ENCODE measurements around the gene KLF11.

Gene KLF11

GRCh38 chr2:10067330-10067729 lies 24.0 kb downstream of the KLF11 start:
- DNase-seq, result no peak

- no peak for DNase-seq
Measured at GRCh38 chr2:10067881-10068280, 24.5 kb downstream of the KLF11 start.

GRCh38 chr2:10071176-10071575 lies 27.8 kb downstream of the KLF11 start:
- DNase-seq, result no peak

GRCh38 chr2:10071595-10071994 lies 28.2 kb downstream of the KLF11 start:
- DNase-seq, result no peak

- DNase-seq, result peak; percentile 94
Measured at GRCh38 chr2:10072656-10073480, 29.5 kb downstream of the KLF11 start.

GRCh38 chr2:10073706-10074105 lies 30.4 kb downstream of the KLF11 start:
- DNase-seq, result no peak

GRCh38 chr2:10075101-10075500 lies 31.8 kb downstream of the KLF11 start:
- no peak for DNase-seq

- no peak for DNase-seq
Measured at GRCh38 chr2:10075571-10076209, 32.3 kb downstream of the KLF11 start.

- DNase-seq, result no peak
Measured at GRCh38 chr2:10076511-10076910, 33.2 kb downstream of the KLF11 start.

- DNase-seq, result no peak
Measured at GRCh38 chr2:10076988-10077527, 33.7 kb downstream of the KLF11 start.

- no peak for DNase-seq
Measured at GRCh38 chr2:10078001-10078400, 34.7 kb downstream of the KLF11 start.

- no peak for DNase-seq
Measured at GRCh38 chr2:10078704-10079265, 35.4 kb downstream of the KLF11 start.

GRCh38 chr2:10079266-10079869 lies 36.0 kb downstream of the KLF11 start:
- DNase-seq, result no peak

GRCh38 chr2:10079870-10080535 lies 36.7 kb downstream of the KLF11 start, which contains the start of gene CYS1:
Gene CYS1 (minus strand): TSS chr2:10080411. CDS start chr2:10080223, 188 bp downstream.
- DNase-seq, result no peak

GRCh38 chr2:10080536-10081304 lies 37.4 kb downstream of the KLF11 start:
- no peak for DNase-seq

GRCh38 chr2:10083046-10083445 lies 39.7 kb downstream of the KLF11 start:
- no peak for DNase-seq

- no peak for DNase-seq
Measured at GRCh38 chr2:10083692-10084211, 40.4 kb downstream of the KLF11 start.

GRCh38 chr2:10084223-10084865 lies 41.0 kb downstream of the KLF11 start:
- no peak for DNase-seq

GRCh38 chr2:10085043-10085667 lies 41.8 kb downstream of the KLF11 start:
- DNase-seq, result no peak

- DNase-seq, result no peak
Measured at GRCh38 chr2:10085668-10086059, 42.3 kb downstream of the KLF11 start.

- no peak for DNase-seq
Measured at GRCh38 chr2:10086950-10087349, 43.6 kb downstream of the KLF11 start.
